HL-60 (cell line): ENCODE data around the gene CACNA2D3.

Source experiments
- GABPA ChIP-seq: IDR thresholded peaks from 2 replicates; pipeline ENCODE4 v1.6.1; 2012; ENCODE audit warnings: low read depth
- POLR2AphosphoS5 ChIP-seq: IDR thresholded peaks from 2 replicates; pipeline ENCODE4 v1.6.1; 2012; ENCODE audit warnings: low read depth
- SPI1 ChIP-seq: IDR thresholded peaks from 2 replicates; pipeline ENCODE4 v1.6.1; 2012; ENCODE audit warnings: low read depth, mild to moderate bottlenecking, borderline replicate concordance
- TF ChIP-seq, protein P1 (sequence below): IDR thresholded peaks from one replicate; pipeline ENCODE4 v1.5.1; 2011; ENCODE audit warnings: low read length, control low read depth, inconsistent platforms; ENCODE audit not compliant: insufficient read depth
- TF ChIP-seq, protein P2 (sequence below): IDR thresholded peaks from 2 replicates; pipeline ENCODE4 v1.6.1; 2012; ENCODE audit warnings: low read depth; ENCODE audit not compliant: insufficient replicate concordance

DNA sequence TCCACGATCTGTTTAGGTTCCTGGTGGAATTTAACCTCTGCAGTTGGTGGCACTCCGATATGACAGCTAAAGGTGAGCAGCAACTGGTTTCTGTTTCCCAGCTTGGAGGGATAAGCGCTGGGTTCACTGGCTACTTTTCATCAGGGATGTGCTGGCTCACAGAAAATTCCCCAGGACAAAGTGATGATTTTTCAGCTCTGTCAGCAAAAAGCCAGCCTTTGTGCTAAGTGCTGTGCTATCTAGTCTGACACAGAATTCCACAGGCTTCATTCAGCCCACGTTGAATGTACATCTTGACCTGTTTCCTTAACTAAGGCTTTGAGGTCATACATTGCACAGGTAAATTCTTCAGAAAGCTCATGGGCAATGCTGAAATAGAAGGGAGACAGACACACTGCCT, 887.0 kb downstream of the CACNA2D3 start:
- TF ChIP-seq, protein P1, sequence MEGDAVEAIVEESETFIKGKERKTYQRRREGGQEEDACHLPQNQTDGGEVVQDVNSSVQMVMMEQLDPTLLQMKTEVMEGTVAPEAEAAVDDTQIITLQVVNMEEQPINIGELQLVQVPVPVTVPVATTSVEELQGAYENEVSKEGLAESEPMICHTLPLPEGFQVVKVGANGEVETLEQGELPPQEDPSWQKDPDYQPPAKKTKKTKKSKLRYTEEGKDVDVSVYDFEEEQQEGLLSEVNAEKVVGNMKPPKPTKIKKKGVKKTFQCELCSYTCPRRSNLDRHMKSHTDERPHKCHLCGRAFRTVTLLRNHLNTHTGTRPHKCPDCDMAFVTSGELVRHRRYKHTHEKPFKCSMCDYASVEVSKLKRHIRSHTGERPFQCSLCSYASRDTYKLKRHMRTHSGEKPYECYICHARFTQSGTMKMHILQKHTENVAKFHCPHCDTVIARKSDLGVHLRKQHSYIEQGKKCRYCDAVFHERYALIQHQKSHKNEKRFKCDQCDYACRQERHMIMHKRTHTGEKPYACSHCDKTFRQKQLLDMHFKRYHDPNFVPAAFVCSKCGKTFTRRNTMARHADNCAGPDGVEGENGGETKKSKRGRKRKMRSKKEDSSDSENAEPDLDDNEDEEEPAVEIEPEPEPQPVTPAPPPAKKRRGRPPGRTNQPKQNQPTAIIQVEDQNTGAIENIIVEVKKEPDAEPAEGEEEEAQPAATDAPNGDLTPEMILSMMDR: no peak
- TF ChIP-seq POLR2AphosphoS5: no peak
- TF ChIP-seq, protein P2, sequence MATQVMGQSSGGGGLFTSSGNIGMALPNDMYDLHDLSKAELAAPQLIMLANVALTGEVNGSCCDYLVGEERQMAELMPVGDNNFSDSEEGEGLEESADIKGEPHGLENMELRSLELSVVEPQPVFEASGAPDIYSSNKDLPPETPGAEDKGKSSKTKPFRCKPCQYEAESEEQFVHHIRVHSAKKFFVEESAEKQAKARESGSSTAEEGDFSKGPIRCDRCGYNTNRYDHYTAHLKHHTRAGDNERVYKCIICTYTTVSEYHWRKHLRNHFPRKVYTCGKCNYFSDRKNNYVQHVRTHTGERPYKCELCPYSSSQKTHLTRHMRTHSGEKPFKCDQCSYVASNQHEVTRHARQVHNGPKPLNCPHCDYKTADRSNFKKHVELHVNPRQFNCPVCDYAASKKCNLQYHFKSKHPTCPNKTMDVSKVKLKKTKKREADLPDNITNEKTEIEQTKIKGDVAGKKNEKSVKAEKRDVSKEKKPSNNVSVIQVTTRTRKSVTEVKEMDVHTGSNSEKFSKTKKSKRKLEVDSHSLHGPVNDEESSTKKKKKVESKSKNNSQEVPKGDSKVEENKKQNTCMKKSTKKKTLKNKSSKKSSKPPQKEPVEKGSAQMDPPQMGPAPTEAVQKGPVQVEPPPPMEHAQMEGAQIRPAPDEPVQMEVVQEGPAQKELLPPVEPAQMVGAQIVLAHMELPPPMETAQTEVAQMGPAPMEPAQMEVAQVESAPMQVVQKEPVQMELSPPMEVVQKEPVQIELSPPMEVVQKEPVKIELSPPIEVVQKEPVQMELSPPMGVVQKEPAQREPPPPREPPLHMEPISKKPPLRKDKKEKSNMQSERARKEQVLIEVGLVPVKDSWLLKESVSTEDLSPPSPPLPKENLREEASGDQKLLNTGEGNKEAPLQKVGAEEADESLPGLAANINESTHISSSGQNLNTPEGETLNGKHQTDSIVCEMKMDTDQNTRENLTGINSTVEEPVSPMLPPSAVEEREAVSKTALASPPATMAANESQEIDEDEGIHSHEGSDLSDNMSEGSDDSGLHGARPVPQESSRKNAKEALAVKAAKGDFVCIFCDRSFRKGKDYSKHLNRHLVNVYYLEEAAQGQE: no peak
- TF ChIP-seq GABPA: no peak
- TF ChIP-seq SPI1: no peak
